Lower leg skin (tissue), 3 donors: Measurements from ENCODE around the gene EEFSEC.

Experiments
- POLR2A ChIP-seq, 2 donors: fragments of 450-650 bp; IDR thresholded peaks; one replicate each; pipeline ENCODE4 v1.6.1; 2016 to 2017; ENCODE audit warnings: antibody characterized with exemption in 2 of 2, mild to moderate bottlenecking in 1 of 2, moderate library complexity in 1 of 2
- TF ChIP-seq, protein P1 (sequence below), 3 donors: fragments of 450-650 bp; IDR thresholded peaks; one replicate each; pipeline ENCODE4 v1.5.1; 2016; ENCODE audit warnings: antibody characterized with exemption in 3 of 3, mild to moderate bottlenecking in 3 of 3, moderate library complexity in 2 of 3

DNA sequence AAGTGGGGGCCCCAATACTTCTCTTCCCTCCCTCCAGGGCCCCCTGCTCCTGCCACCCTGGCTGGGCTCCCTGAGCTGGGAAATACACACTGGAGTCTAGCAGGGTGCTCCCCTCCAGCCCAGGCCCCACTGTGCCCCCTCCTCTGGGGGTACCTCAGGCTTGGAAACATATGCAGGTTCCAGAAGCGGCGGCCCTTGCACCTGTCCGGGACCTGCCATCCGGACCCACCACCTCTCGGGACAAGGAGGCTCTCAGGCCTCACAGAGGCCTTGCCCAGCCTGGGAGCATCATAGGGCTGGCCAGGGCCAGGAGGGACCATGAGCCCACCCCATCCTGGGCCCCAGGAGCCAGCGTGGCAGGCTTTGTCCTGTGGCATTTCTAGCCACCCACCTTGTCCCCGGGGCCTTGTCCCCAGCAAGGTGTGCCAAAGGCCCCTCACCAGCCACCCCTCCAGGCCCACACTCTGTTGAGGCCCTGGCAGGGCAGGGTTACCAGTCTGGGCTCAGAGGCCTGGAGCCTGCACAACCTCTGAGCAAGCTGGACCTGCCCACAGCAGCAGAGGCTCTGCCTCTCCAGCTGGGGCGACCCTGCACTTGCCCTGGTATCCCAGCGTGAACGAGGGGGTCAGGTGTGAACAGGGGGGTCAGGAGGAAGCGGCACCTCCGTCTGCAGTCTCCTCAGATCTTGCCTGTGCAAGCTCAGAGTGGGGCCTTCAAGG is 267.6 kb downstream of the EEFSEC start:
- TF ChIP-seq, protein P1, sequence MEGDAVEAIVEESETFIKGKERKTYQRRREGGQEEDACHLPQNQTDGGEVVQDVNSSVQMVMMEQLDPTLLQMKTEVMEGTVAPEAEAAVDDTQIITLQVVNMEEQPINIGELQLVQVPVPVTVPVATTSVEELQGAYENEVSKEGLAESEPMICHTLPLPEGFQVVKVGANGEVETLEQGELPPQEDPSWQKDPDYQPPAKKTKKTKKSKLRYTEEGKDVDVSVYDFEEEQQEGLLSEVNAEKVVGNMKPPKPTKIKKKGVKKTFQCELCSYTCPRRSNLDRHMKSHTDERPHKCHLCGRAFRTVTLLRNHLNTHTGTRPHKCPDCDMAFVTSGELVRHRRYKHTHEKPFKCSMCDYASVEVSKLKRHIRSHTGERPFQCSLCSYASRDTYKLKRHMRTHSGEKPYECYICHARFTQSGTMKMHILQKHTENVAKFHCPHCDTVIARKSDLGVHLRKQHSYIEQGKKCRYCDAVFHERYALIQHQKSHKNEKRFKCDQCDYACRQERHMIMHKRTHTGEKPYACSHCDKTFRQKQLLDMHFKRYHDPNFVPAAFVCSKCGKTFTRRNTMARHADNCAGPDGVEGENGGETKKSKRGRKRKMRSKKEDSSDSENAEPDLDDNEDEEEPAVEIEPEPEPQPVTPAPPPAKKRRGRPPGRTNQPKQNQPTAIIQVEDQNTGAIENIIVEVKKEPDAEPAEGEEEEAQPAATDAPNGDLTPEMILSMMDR (IDR thresholded peaks at IDR 0.05), result no peak
- no peak for TF ChIP-seq POLR2A (IDR thresholded peaks at IDR 0.05)
